ENCODE results near the gene NOL7.

NOL7 gene

GRCh38 chr6:13660273-13660672 lies 45.1 kb downstream of the NOL7 start:
- DNase-seq = no peak

GRCh38 chr6:13660893-13661292 lies 45.8 kb downstream of the NOL7 start:
- no peak for DNase-seq

- no peak for DNase-seq
Observed at GRCh38 chr6:13661647-13662046, 46.5 kb downstream of the NOL7 start.

GRCh38 chr6:13662651-13663334 lies 47.7 kb downstream of the NOL7 start:
- no peak for DNase-seq

- no peak for DNase-seq
Observed at GRCh38 chr6:13663986-13664385, 48.9 kb downstream of the NOL7 start.

GRCh38 chr6:13664703-13665352 lies 49.7 kb downstream of the NOL7 start:
- no peak for DNase-seq

- DNase-seq = no peak
Observed at GRCh38 chr6:13666194-13667105, 51.3 kb downstream of the NOL7 start.

- DNase-seq = no peak
Observed at GRCh38 chr6:13667655-13668054, 52.5 kb downstream of the NOL7 start.

GRCh38 chr6:13668291-13668928 lies 53.3 kb downstream of the NOL7 start:
- DNase-seq = no peak

GRCh38 chr6:13669476-13669875 lies 54.3 kb downstream of the NOL7 start:
- DNase-seq = no peak

Measured in stimulated activated CD8-positive, alpha-beta memory T cell treated with anti-CD3 and anti-CD28 coated beads, Interleukin-4, amount 100 ng/mL, for 48 hours (primary cell).